Activated CD4-positive, alpha-beta T cell treated with anti-CD3 and anti-CD28 coated beads, Interleukin-2, amount 50 U/mL, for 16 hours (primary cell): Measurements from ENCODE around the gene HNRNPK.
"Not testable (repeated sequence)": the region's sequence is repeated elsewhere in the genome, so short reads cannot be mapped to it uniquely, and the experiment has no call there.

Experiments used
- DNase-seq: peaks from one replicate; pipeline ENCODE4 v3.0.0-alpha.2; 2020

The HNRNPK gene

GRCh38 chr9:83976372-83976771 is 3.6 kb downstream of the HNRNPK start:
- no peak for DNase-seq

- DNase-seq = no peak
Observed at GRCh38 chr9:83975300-83975699, 4.7 kb downstream of the HNRNPK start.

GRCh38 chr9:83972286-83972685 is 7.7 kb downstream of the HNRNPK start:
- no peak for DNase-seq

GRCh38 chr9:83971485-83971884 is 8.5 kb downstream of the HNRNPK start:
- no peak for DNase-seq

- DNase-seq = no peak
Observed at GRCh38 chr9:83969602-83970001, 10.4 kb downstream of the HNRNPK start.

- DNase-seq = no peak
Observed at GRCh38 chr9:83967073-83967472, 12.9 kb downstream of the HNRNPK start.

GRCh38 chr9:83966209-83966582 is 13.8 kb downstream of the HNRNPK start:
- no peak for DNase-seq

GRCh38 chr9:83965350-83966208 is 14.4 kb downstream of the HNRNPK start:
- no peak for DNase-seq

- no peak for DNase-seq
Observed at GRCh38 chr9:83964973-83965349, 15.1 kb downstream of the HNRNPK start.

- no peak for DNase-seq
Observed at GRCh38 chr9:83962165-83962564, 17.9 kb downstream of the HNRNPK start.

- DNase-seq = no peak
Observed at GRCh38 chr9:83960991-83961390, 19.0 kb downstream of the HNRNPK start.

- no peak for DNase-seq
Observed at GRCh38 chr9:83959061-83959460, 21.0 kb downstream of the HNRNPK start.

- no peak for DNase-seq
Observed at GRCh38 chr9:83957248-83957513, 22.8 kb downstream of the HNRNPK start.

- DNase-seq = peak; percentile 76
Observed at GRCh38 chr9:83956436-83957247, 23.4 kb downstream of the HNRNPK start.

GRCh38 chr9:83956086-83956435 is 24.0 kb downstream of the HNRNPK start:
- DNase-seq = peak; percentile 38

- not testable (repeated sequence) for DNase-seq
Observed at GRCh38 chr9:83948096-83948495, 31.9 kb downstream of the HNRNPK start.

- DNase-seq = no peak
Observed at GRCh38 chr9:83940590-83941303, 39.3 kb downstream of the HNRNPK start.

- peak; percentile 77 for DNase-seq
Observed at GRCh38 chr9:83937861-83938455, 42.1 kb downstream of the HNRNPK start.

- DNase-seq = no peak
Observed at GRCh38 chr9:83936523-83936922, 43.5 kb downstream of the HNRNPK start.

GRCh38 chr9:83935276-83935935 is 44.6 kb downstream of the HNRNPK start:
- DNase-seq = no peak

GRCh38 chr9:83934569-83935275 is 45.3 kb downstream of the HNRNPK start:
- no peak for DNase-seq

GRCh38 chr9:83933790-83934189 is 46.2 kb downstream of the HNRNPK start:
- no peak for DNase-seq
